OCI-LY7 (cell line): Measurements from ENCODE around the gene CNOT10. TPM values are rescaled to one million over a fixed set of nuclear protein-coding genes. Genes with fewer than 3 reads are reported as not detected.

ENCODE experiments used
- BruUV-seq: library from RNA; stranded (reverse); fragments of 400-500 nt; replicated peaks from 2 replicates; lab custom pipeline; 2021; lab: Mats Ljungman, UMichigan
- CTCF ChIA-PET: fragments of 300-600 bp; sonication (Branson Sonifier 250); formaldehyde crosslinking; loops from one replicate; lab custom pipeline; 2022; ENCODE audit warnings: antibody characterized with exemption; ENCODE audit not compliant: unreplicated experiment; lab: Charles Lee
- POLR2A ChIA-PET: fragments of 300-600 bp; sonication (Branson Sonifier 250); formaldehyde crosslinking; loops from one replicate; lab custom pipeline; 2022; ENCODE audit warnings: antibody characterized with exemption; lab: Charles Lee
- DNase-seq: peaks from one replicate; pipeline ENCODE4 v3.0.0-alpha.2; 2015; ENCODE audit warnings: low spot score
- H2AFZ ChIP-seq: fragments of 200-600 bp; sonication (generic), shearing (Covaris generic); 2 replicates; pipeline ENCODE4 v1.6.1; 2014; ENCODE audit warnings: mild to moderate bottlenecking, antibody characterized with exemption, low read length, moderate library complexity
- H3K27ac ChIP-seq: fragments of 200-600 bp; sonication (generic); 2 replicates; pipeline ENCODE4 v1.5.1; 2014; ENCODE audit warnings: mixed run types, low read depth, mild to moderate bottlenecking, moderate library complexity, low read length, inconsistent platforms; ENCODE audit not compliant: poor library complexity, severe bottlenecking
- H3K36me3 ChIP-seq: fragments of 200-600 bp; sonication (generic); 2 replicates; pipeline ENCODE4 v1.6.1; 2014; ENCODE audit warnings: mild to moderate bottlenecking, antibody characterized with exemption, low read length, moderate library complexity, mixed read lengths; ENCODE audit not compliant: insufficient read depth
- H3K4me1 ChIP-seq: fragments of 200-600 bp; sonication (generic); 2 replicates; pipeline ENCODE4 v1.5.1; 2014; ENCODE audit warnings: mild to moderate bottlenecking, low read length; ENCODE audit not compliant: insufficient read depth, poor library complexity, severe bottlenecking
- H3K4me2 ChIP-seq: fragments of 200-600 bp; sonication (generic); 2 replicates; pipeline ENCODE4 v1.6.1; 2014; ENCODE audit warnings: mild to moderate bottlenecking, low read length
- H3K4me3 ChIP-seq: fragments of 200-600 bp; sonication (generic); 2 replicates; pipeline ENCODE4 v1.5.1; 2014; ENCODE audit warnings: mild to moderate bottlenecking, low read depth, low read length; ENCODE audit not compliant: poor library complexity, severe bottlenecking
- H3K79me2 ChIP-seq: fragments of 200-600 bp; sonication (generic); 2 replicates; pipeline ENCODE4 v1.6.1; 2016; ENCODE audit warnings: low read depth, mild to moderate bottlenecking, low read length, moderate library complexity, mixed read lengths; ENCODE audit not compliant: insufficient read depth
- H3K9me2 ChIP-seq: fragments of 200-600 bp; sonication (generic); 2 replicates; pipeline ENCODE4 v1.6.1; 2016; ENCODE audit warnings: mild to moderate bottlenecking, low read length, mixed read lengths; ENCODE audit not compliant: insufficient read depth
- H3K9me3 ChIP-seq: fragments of 200-600 bp; sonication (generic); 2 replicates; pipeline ENCODE4 v1.6.1; 2014; ENCODE audit warnings: mild to moderate bottlenecking, mixed run types, low read length, mixed read lengths
- H4K20me1 ChIP-seq: fragments of 200-600 bp; sonication (generic); 2 replicates; pipeline ENCODE4 v1.6.1; 2014; ENCODE audit warnings: mild to moderate bottlenecking, antibody characterized with exemption, low read length, moderate library complexity, mixed read lengths; ENCODE audit not compliant: insufficient read depth
- CTCF ChIP-seq: fragments of 200-600 bp; sonication (generic); conservative IDR thresholded peaks from 2 replicates; pipeline ENCODE4 v1.5.1; 2014; ENCODE audit warnings: mild to moderate bottlenecking, antibody characterized with exemption, low read length, moderate library complexity, mixed read lengths
- EZH2phosphoT487 ChIP-seq: fragments of 200-600 bp; sonication (generic); IDR thresholded peaks from 2 replicates; pipeline ENCODE4 v1.6.1; 2018; ENCODE audit warnings: low read depth, borderline replicate concordance, mild to moderate bottlenecking, mixed run types, antibody characterized with exemption, low read length, moderate library complexity, mixed read lengths
- intact Hi-C: fragments of 100-400 bp; cut with micrococcal nuclease; formaldehyde crosslinking; loops from one replicate; pipeline ENCODE4 v1.10.0; 2022; ENCODE audit not compliant: unreplicated experiment
- total RNA-seq, 2 experiments: library from RNA; depleted of rRNA in 1 of 2; stranded (reverse); fragments of >200 nt in 1 of 2; shearing (Covaris generic) in 1 of 2; gene quantifications; 2 replicates each; pipeline ENCODE4 v1.2.3, GENCODE V29; 2014 to 2022

CNOT10 gene
- total RNA-seq, 2 experiments from 2014 or later = 56.1 to 60.3 TPM

GRCh38 chr3:32703491-32703972 is 18.5 kb downstream of the CNOT10 start:
- peaks cover 63% of the 10 kb centered on the region for H3K79me2 ChIP-seq
- H2AFZ ChIP-seq = no peak overlapping the region
- TF ChIP-seq CTCF (no peak), EZH2phosphoT487 (no peak)
- CTCF ChIA-PET = no interaction called here
- H3K4me2 ChIP-seq = no peak overlapping the region
- H3K4me1 ChIP-seq = peaks cover 26% of the 10 kb centered on the region
- no peaks in the 10 kb centered on the region for H3K9me2 ChIP-seq
- no peaks in the 10 kb centered on the region for H3K9me3 ChIP-seq
- no TSS peak for BruUV-seq
- no peaks in the 10 kb centered on the region for H4K20me1 ChIP-seq
- DNase-seq = no peak
- no peak overlapping the region for H3K4me3 ChIP-seq
- peaks cover 78% of the 10 kb centered on the region for H3K36me3 ChIP-seq
- POLR2A ChIA-PET = interaction anchor here (0.7 to 0.9 kb wide), 2 partner anchors 9 to 11 kb away, joined by 3 read pairs; no protein-coding TSS in a partner anchor
- intact Hi-C loops = no loop called here
- H3K27ac ChIP-seq = no peak overlapping the region

GRCh38 chr3:32705232-32705631 is 20.2 kb downstream of the CNOT10 start:
- no peaks in the 10 kb centered on the region for H4K20me1 ChIP-seq
- peaks cover 17% of the 10 kb centered on the region for H3K4me1 ChIP-seq
- no peak overlapping the region for H3K27ac ChIP-seq
- TSS peak; percentile 19 for BruUV-seq
- no peak for DNase-seq
- H3K9me3 ChIP-seq = no peaks in the 10 kb centered on the region
- H3K9me2 ChIP-seq = no peaks in the 10 kb centered on the region
- TF ChIP-seq CTCF (no peak), EZH2phosphoT487 (no peak)
- ChIA-PET POLR2A (interaction anchor here (0.6 to 1.7 kb wide), 7 partner anchors 8 to 204 kb away, joined by 3 to 6 read pairs (median 5); partner anchors contain the start of gene CNOT10), CTCF (no interaction called here)
- intact Hi-C loops = no loop called here
- H3K4me3 ChIP-seq = no peak overlapping the region
- H3K36me3 ChIP-seq = peaks cover 79% of the 10 kb centered on the region
- peaks cover 49% of the 10 kb centered on the region for H3K79me2 ChIP-seq
- no peak overlapping the region for H2AFZ ChIP-seq
- H3K4me2 ChIP-seq = no peak overlapping the region

- BruUV-seq = no TSS peak
- Histone ChIP-seq H3K4me1 (peaks cover 5% of the 10 kb centered on the region), H3K79me2 (peaks cover 37% of the 10 kb centered on the region; the same call in 1 of the 2 replicates), H3K9me2 (no peaks in the 10 kb centered on the region), H2AFZ (no peak overlapping the region), H3K36me3 (peaks cover 80% of the 10 kb centered on the region), H3K4me3 (no peak overlapping the region), H3K9me3 (no peaks in the 10 kb centered on the region), H4K20me1 (no peaks in the 10 kb centered on the region), H3K4me2 (no peak overlapping the region), H3K27ac (no peak overlapping the region)
- ChIA-PET POLR2A (interaction anchor here (0.5 to 1.5 kb wide), 7 partner anchors 10 to 1399 kb away, joined by 3 to 6 read pairs (median 3); no protein-coding TSS in a partner anchor), CTCF (interaction anchor here (0.5 kb wide), 1 partner anchor 202 kb away, joined by 3 read pairs; no protein-coding TSS in a partner anchor)
- DNase-seq = no peak
- intact Hi-C loops = no loop called here
- TF ChIP-seq EZH2phosphoT487 = no peak
- TF ChIP-seq CTCF = no peak
These were observed 21.5 kb downstream of the CNOT10 start for GRCh38 chr3:32706348-32707025.
